AG20443 (cell line): ENCODE results near the gene SRSF3.

Experiments used
- DNase-seq: peaks from one replicate; pipeline ENCODE4 v3.0.0; 2012; ENCODE audit warnings: low spot score, mixed read lengths

The SRSF3 gene

GRCh38 chr6:36623547-36624459, 29.6 kb downstream of the SRSF3 start:
- DNase-seq = peak; percentile 88

DNA sequence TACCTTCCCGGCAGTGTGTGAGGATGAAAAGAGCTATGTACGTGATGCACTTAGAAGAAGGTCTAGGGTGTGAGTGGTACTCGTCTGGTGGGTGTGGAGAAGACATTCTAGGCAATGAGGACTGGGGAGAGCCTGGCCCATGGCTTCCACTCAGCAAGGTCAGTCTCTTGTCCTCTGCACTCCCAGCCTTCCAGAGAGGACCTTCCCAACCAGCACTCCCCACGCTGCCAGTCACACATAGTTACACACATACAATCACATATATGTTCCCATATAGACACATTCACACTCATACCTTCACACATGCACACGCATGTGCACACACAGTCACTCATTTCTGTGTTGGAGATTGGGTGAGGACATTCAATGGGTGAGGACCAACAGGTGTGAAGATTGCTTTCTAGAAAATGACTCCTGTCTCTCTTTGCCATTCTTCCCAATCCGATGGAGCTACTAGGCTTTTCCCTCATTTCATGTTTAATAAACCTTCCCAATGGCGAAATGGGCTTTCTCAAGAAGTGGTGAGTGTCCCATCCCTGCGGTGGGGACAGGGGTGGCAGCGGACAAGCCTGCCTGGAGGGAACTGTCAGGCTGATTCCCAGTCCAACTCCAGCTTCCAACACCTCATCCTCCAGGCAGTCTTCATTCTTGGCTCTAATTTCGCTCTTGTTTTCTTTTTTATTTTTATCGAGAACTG, 30.4 kb downstream of the SRSF3 start:
- no peak for DNase-seq

DNA sequence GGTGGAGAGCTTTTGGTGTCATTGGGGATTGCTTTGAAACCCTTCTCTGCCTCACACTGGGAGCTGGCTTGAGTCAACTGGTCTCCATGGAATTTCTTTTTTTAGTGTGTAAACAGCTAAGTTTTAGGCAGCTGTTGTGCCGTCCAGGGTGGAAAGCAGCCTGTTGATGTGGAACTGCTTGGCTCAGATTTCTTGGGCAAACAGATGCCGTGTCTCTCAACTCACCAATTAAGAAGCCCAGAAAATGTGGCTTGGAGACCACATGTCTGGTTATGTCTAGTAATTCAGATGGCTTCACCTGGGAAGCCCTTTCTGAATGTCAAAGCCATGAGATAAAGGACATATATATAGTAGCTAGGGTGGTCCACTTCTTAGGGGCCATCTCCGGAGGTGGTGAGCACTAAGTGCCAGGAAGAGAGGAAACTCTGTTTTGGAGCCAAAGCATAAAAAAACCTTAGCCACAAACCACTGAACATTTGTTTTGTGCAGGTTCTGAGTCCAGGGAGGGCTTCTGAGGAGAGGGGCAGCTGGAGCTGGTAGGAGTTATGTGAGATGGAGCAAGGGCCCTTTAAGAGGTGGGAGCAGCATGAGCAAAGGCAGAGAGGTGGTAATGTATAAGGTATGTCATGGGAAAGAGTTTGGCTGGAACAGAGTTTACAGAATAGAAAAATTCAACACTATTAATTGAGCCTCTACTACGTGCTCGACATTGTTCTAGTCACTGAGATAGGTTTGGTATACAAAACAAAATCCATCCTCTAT, 31.2 kb downstream of the SRSF3 start:
- DNase-seq = peak; percentile 80

- no peak for DNase-seq
These were observed 32.5 kb downstream of the SRSF3 start for GRCh38 chr6:36626636-36627035.

GRCh38 chr6:36627141-36627540, 33.0 kb downstream of the SRSF3 start:
- no peak for DNase-seq

DNA sequence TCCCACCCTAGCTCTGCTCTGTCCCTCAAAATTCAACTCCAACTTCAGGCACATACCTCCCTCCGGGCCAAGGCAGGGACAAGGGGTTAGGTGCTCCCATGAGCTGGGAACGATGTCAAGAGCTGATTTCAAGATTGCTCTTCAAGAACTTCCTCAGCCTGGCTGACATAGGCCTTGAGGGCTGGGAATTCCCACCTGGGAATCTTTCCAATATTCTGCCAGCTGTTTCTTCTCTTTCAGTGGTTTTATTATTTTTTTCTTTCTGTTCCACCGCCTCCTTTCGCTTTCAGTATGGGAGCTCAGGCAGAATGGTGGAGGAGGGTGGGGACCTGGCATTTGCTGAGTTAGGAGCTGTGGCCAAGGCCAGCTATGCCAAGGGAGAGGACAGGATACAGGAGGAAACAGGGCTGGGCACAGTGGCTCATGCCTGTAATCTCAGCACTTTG, 33.7 kb downstream of the SRSF3 start:
- peak; percentile 46 for DNase-seq

- no peak for DNase-seq
These were observed 35.6 kb downstream of the SRSF3 start for GRCh38 chr6:36629784-36630183.

DNA sequence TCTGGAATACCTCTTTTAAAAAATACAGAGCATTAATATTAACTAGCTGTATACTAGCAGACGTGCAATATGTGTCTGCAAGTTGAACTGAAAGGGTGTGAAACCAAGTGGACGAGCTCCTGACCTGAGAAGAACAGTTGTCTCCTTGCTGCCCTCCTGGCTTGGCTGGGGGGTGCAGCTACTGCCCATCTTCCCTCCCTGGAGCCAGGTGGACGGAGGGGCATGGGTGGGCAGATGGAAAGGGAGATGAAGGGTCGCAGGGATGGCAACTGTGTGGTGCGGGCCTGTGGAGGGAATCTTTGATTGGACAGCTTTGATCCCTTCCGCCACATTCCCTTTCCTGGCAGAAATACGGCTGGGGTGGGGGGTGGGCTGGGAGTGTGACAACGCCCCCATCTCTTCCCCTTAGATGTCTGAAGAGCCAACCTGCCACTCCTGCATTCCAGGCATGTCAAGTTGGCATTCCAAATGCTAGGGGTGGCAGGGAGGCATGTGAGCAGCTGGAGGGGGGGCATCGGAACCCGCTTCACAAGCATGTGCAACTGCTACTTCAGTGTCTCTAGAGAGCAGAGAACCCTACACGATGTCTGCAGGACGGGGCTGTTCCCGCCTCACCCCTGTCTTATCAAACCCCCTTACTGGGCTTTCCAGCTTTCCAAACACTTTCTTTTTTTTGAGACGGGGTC, 37.3 kb downstream of the SRSF3 start:
- no peak for DNase-seq

DNA sequence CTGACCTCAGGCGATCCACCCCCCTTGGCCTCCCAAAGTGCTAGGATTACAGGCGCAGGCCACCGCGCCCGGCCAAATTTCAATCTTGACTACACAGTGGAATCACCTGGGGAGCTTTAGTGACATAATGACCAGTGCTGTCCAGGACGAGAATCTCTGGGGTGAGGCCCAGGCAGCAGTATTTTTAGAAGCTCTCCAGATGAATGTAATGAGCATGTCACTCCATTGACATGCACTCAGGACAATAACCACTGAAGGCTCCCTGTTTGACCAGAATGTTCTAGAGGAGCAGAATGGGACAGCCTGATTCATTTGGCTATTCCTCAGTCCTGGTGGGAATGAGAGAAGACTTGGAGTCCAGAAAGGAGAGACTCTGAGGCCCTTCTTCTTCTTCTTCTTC, 39.2 kb downstream of the SRSF3 start:
- DNase-seq = no peak

DNA sequence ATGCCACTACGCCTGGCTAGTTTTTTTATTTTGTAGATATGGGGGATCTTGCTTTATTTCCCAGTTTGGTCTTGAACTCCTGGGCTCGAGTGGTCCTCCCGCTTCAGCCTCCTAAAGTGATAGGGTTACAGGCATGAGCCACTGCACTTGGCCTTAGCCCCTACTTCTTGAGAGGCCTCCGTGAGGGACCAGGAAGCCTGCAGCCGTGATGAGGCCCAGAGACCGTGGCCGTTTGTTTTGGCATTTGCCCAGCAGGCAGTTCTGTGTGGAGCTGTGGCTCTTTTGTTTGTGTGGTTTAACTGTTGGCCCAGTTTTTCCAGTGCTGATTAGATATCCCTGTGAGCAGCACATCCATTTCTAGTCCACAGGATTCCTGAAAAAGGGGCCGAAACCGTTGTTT, 39.8 kb downstream of the SRSF3 start:
- peak; percentile 73 for DNase-seq

- DNase-seq = no peak
These were observed 40.4 kb downstream of the SRSF3 start for GRCh38 chr6:36634317-36635108.

GRCh38 chr6:36636283-36636682, 42.1 kb downstream of the SRSF3 start:
- DNase-seq = no peak

GRCh38 chr6:36636687-36637418, 42.7 kb downstream of the SRSF3 start:
- no peak for DNase-seq

DNA sequence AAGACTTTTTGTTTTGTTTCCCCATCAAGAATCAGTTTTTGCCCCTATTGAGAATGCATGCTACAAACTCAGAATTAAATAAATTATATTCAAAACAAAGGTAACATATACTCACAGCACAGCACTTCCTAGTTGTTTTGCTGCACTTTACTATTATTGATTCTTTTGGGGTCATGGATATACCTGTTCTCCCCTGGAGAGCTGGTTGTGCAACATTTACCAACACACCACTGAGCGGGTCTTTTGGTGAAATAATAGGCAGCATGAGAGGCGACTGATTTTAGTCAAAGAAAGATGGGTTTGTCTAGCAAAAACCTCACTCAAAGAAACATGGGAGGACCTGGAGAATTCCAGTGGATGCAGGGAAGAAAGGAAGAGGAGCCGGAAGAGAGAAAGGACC, 44.4 kb downstream of the SRSF3 start:
- DNase-seq = no peak

DNA sequence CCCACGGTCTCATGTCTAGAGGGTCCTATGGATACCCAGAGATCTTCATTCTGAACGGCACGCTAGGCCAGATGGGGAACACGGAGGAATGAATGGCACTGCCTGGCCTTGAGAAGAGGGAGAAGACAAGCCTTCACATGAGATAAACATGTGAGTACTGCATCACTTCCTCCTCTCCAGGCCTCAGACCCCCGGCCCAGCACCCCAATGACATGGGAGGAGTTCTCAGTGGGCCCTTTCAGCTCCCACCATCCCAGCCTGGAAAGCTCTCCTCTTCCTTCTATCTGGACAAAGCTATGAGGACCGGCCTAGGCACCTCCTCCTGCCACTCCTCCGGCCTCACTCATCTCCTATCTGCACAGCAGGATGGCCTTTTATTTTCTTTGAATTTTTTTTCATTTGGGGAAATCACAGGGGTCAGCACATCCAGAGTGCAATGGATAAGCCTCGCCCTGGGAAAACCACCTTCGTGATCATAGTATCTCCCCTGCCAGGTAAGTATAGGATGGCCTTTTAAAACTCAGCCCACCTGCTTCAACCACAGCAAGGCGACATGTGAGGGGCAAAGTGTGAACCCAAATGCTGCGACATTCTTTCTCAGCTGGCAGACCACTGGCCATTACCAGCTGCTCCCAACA, 45.1 kb downstream of the SRSF3 start:
- DNase-seq = no peak

- DNase-seq = no peak
These were observed 47.4 kb downstream of the SRSF3 start for GRCh38 chr6:36641543-36641942.

- peak; percentile 83 for DNase-seq
These were observed 49.0 kb downstream of the SRSF3 start for GRCh38 chr6:36642913-36643817.

- no peak for DNase-seq
These were observed 49.8 kb downstream of the SRSF3 start for GRCh38 chr6:36643977-36644376.

DNA sequence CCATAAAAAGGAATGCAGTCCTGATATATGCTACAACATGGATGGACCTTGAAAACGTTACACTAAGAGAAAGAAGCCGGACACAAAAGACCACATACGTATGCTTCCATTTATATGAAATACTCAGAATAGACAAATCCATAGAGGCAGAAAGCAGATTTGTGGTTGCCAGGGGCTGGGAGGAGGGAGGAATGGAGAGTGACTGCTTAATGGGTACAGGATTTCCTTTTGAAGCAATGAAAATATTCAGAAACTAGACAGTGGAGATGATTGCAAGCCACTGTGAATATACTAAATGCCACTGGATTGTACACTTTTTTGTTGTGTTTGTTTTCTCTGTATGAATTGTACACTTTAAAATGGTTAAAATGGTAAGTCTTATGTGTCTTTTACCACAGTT, 54.9 kb downstream of the SRSF3 start:
- DNase-seq = no peak
